NCI-H187 (cell line): Measurements from ENCODE around the gene CAMK4.

Source experiments
- DNase-seq, 2 experiments: peaks; one replicate each; lab custom pipeline; 2025; lab: John Stamatoyannopoulos, UW

The CAMK4 gene

DNA sequence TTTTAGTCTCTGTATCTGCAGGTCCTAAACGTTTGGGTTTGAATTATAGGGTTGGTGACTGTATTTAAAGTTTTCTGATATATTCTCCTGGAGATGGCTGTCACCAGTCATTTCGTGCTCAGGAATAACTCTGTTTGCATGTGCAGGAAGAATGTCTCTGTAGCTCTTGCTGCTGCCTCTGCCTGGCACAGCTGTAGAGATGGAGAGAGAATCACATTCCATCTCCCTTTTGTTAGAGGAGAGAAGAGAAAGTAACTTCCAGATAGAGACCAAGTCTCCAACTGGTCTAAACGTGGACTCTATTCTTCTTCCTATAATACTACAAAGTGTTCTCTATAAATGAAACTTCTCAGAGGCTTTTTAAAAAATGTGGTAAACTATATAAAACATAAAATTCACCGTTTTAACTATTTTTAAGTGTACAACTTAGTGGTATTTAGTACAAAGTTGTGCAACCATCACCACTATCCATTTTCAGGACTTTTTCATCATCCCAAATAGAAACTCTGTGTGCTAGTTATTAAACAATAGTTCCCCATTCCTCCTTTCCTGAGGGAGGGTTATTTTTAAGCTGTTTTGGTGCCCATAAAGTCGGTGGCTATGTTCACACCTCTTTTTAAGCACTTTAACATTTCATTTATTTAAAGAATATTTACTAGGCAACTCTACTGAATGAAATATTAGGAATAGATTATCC is 308.9 kb downstream of the CAMK4 start:
- no peak for DNase-seq

DNA sequence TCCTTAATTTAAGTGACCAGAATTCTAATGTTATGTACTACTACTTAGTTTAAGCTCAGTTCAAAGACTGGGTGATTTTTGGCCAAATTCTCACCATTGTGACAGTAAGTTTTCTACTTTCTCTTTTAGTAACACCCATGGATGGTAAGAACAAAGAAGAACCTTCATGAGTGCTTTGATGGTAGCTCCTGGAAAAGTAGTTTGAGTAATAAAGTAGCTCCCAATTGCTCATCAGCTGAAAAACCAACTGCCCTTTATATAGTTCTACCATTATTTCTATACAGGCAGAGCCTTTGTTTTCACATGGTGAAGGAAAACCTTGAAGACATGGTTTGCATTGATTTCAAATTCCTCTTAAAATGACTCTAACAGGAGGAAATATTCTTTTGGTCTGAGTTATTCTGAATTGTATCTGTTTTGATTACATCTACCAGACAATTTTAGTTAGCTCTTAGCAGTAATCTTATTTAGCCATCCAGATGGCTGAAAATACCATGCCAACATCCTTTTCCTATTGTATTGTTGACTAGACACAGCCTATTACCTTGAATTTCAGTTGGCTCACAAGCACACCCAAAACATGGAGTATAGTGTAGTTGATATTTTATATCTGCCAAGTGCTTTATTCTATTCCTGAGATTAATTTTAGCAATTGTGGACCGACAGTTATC is 311.8 kb downstream of the CAMK4 start:
- no peak for DNase-seq

GRCh38 chr5:111537141-111538024 is 313.2 kb downstream of the CAMK4 start:
- DNase-seq = no peak
